CD4-positive, alpha-beta T cell treated with Interleukin-2 at 100 ng/mL for 4 hours (primary cell): Measurements from ENCODE around the gene RHBDF2.

Source experiments
- DNase-seq: peaks from one replicate; pipeline ENCODE4 v3.0.0-alpha.2; 2020; ENCODE audit warnings: low spot score

Gene RHBDF2

DNA sequence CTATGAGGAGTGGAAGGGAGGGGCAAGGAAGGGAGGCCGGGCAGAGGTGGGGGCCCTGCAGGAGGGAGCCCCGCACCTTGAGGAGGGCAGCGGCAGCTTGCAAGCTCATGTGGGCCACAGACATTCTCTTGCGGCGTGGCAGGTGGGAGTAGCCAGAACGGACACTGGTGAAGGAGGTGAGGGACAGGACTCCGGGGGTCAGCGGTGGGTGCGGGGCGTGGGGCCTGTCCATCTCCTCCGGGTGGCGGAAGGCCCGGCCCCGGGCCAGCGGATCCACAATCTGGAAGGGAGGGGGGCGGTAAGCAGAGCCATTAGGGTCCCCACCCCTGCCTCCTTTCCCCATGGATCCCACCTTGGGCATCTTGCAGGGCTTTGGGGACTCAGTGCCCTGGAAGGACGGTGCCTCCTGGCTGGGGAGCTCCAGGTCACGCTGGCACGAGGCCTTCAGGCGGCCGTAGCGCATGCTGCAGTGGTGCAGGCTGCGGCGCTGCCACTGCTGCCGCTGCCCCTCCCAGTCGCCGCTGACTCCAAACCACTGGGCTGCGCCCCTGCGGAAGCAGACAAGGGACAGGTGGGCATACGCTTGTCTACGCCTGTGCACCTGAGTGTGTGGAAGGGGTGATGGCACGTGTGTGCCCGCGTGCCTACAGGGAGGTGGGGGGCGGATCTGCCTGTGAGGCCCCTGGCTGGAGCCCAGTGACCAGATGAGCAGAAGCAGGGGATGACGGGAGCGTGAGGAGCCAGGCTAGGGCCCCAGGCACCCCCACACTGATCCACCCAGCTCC is 22.3 kb downstream of the RHBDF2 start:
- DNase-seq: no peak

GRCh38 chr17:76478097-76478496 is 23.1 kb downstream of the RHBDF2 start:
- DNase-seq: no peak

GRCh38 chr17:76477576-76477975 is 23.6 kb downstream of the RHBDF2 start:
- no peak for DNase-seq

DNA sequence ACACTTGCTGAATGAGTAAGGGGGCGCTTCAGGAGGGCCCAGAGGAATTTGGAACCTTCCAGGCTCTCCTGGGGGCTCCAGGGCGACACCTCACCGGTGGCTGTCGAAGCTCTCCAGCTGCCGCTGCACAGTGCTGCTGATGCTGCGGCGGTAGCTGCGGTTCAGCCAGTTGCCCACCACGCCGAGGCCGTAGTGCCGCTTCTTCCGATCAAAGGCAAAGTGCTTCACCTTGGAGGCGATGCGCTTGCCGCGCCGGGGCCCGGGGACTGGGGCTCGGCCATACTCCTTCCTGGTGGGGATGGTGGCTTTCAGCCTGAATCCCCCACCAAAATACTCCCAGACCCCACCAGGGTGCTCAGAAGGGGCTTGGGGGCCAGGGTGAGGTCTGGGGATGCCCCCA is 24.5 kb downstream of the RHBDF2 start:
- no peak for DNase-seq

GRCh38 chr17:76475302-76475701 is 25.9 kb downstream of the RHBDF2 start:
- DNase-seq: no peak

DNA sequence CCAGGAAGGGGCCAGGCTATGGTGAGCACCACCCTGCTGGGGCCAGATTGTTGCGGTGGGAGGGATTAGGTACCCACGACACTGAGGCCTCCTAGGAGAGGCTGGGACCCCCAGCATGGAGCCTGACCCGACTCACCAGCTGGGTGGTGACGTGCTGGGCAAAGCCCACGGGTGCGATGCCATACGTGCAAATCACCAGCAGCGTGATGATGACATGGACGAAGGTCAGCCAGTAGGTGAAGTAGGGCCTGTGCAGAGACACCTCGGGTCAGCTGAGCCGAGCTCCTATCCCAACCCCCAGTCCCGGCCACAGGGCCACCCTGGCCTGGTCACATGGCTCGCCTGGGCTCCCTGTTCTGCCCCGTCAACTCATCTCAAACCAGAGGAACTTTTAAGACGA is 26.3 kb downstream of the RHBDF2 start:
- DNase-seq: no peak

DNA sequence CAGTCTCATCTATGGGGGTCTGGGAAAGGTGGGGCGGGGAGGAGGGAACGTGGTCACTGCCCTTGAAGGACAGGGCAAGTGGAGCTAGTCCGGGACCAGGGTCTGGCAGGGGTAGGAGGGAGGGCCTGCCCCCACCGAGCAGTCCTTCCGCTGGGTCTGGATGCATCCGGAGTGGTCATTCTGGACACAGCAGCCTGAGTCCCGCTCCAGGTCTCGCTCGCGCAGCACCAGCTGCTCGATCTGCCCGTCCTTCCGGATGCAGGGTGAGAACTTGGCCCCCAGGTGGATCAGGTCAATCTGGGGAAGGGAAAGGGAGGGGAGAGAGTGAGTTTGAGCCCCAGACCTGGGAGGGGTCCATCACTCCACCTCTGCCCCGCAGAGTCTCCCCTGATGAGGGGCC is 27.0 kb downstream of the RHBDF2 start:
- DNase-seq: no peak

- no peak for DNase-seq
These were observed 27.7 kb downstream of the RHBDF2 start for GRCh38 chr17:76473541-76473985.

- DNase-seq: no peak
These were observed 28.5 kb downstream of the RHBDF2 start for GRCh38 chr17:76472726-76473125.

- DNase-seq: no peak
These were observed 29.0 kb downstream of the RHBDF2 start for GRCh38 chr17:76472258-76472645.

- no peak for DNase-seq
These were observed 29.5 kb downstream of the RHBDF2 start for GRCh38 chr17:76471498-76472257.

GRCh38 chr17:76469991-76470739 is 31.1 kb downstream of the RHBDF2 start:
- no peak for DNase-seq

- DNase-seq: no peak
These were observed 31.9 kb downstream of the RHBDF2 start for GRCh38 chr17:76469076-76469990.

DNA sequence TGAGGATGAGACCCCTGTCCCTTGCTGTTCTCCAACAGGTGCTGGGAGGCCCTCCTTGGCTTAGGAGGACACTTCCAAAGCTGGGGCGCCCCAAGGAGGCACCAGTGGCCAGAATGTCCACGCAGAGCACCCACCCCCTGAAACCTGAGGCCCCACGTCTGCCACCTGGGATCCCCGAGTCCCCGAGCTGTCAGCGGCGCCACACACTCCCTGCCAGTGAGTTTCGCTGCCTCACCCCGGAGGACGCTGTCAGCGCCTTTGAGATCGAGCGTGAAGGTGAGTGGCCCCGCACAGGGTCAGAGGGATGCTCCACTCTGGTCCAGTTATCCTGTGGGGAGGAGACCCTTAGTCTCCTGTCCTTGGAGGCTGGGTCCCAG is 32.6 kb downstream of the RHBDF2 start:
- no peak for DNase-seq

GRCh38 chr17:76467809-76468633 is 33.2 kb downstream of the RHBDF2 start:
- no peak for DNase-seq

GRCh38 chr17:76467366-76467765 is 33.9 kb downstream of the RHBDF2 start, which contains the start of gene AANAT:
AANAT (plus strand) TSS chr17:76467603; CDS start chr17:76468747, 1,144 bp downstream.
- no peak for DNase-seq

GRCh38 chr17:76466775-76467130 is 34.5 kb downstream of the RHBDF2 start:
- no peak for DNase-seq

DNA sequence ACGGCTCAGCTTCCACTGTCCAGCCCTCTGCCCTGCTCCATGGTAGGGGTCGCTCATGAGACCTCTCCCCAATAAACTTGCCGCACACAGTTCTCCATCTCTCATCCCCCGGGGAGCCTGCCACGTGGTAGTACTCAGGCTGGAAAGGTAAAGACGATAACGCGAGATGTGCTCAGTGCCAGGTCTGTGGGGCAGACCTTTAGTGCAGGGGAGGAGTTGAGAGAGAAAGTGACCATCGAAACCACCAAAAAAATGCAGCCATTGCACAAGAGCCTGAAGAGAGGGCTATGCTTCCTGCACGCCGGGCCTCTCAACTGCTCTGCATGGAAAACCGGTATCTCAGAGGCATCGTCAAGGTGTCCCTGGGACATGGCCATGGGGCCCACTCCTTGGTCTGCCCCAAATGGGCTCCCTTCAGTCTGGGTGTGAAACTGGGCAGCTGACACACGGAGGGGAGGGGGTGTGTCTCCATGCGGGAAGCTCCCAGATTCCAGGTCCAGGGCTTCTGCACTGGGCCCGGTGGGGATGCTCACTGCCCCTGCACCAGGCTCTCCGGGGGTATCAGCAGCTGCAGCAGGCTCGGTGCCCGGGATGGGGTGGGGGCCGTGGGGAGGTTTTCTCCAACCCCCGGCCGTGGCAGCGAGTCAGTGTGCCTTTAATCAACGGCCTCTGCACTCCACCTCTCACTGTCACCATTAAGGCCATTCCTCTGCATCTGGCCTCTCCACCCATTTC is 38.5 kb downstream of the RHBDF2 start:
- DNase-seq: no peak

GRCh38 chr17:76461765-76462555 is 39.3 kb downstream of the RHBDF2 start:
- DNase-seq: no peak
